NOMO-1 treated with dmso at 0.1 percent for 144 hours (cell line): ENCODE measurements around the gene PDE6A.
"Not testable (repeated sequence)": the region's sequence is repeated elsewhere in the genome, so short reads cannot be mapped to it uniquely, and the experiment has no call there.

Experiments used
- DNase-seq: peaks from one replicate; lab custom pipeline; 2025; ENCODE audit not compliant: unreplicated experiment; lab: John Stamatoyannopoulos, UW

Gene PDE6A

GRCh38 chr5:149898811-149899210, 45.8 kb downstream of the PDE6A start:
- DNase-seq = no peak

- no peak for DNase-seq
These were observed 48.9 kb downstream of the PDE6A start for GRCh38 chr5:149895416-149896345.

GRCh38 chr5:149894237-149894636, 50.4 kb downstream of the PDE6A start:
- no peak for DNase-seq

GRCh38 chr5:149893403-149893931, 51.1 kb downstream of the PDE6A start:
- DNase-seq = no peak

- DNase-seq = no peak
These were observed 52.0 kb downstream of the PDE6A start for GRCh38 chr5:149892594-149892993.

- DNase-seq = no peak
These were observed 56.3 kb downstream of the PDE6A start for GRCh38 chr5:149888280-149888679.

- no peak for DNase-seq
These were observed 56.9 kb downstream of the PDE6A start for GRCh38 chr5:149887622-149888183.

GRCh38 chr5:149886692-149887470, 57.7 kb downstream of the PDE6A start:
- DNase-seq = no peak

- DNase-seq = no peak
These were observed 58.5 kb downstream of the PDE6A start for GRCh38 chr5:149886060-149886459.

- DNase-seq = no peak
These were observed 59.1 kb downstream of the PDE6A start for GRCh38 chr5:149885513-149885912.

- no peak for DNase-seq
These were observed 61.0 kb downstream of the PDE6A start for GRCh38 chr5:149883550-149883949.

- not testable (repeated sequence) for DNase-seq
These were observed 62.0 kb downstream of the PDE6A start for GRCh38 chr5:149882633-149883032.

GRCh38 chr5:149881874-149882273, 62.7 kb downstream of the PDE6A start:
- no peak for DNase-seq

GRCh38 chr5:149881069-149881622, 63.4 kb downstream of the PDE6A start:
- DNase-seq = no peak

GRCh38 chr5:149879593-149879992, 65.0 kb downstream of the PDE6A start:
- not testable (repeated sequence) for DNase-seq

- DNase-seq = no peak
These were observed 66.2 kb downstream of the PDE6A start for GRCh38 chr5:149878371-149878770.

- DNase-seq = no peak
These were observed 70.7 kb downstream of the PDE6A start for GRCh38 chr5:149873896-149874295.

GRCh38 chr5:149872351-149873040, 72.1 kb downstream of the PDE6A start:
- DNase-seq = no peak

GRCh38 chr5:149871471-149871870, 73.1 kb downstream of the PDE6A start:
- DNase-seq = no peak

- DNase-seq = no peak
These were observed 73.9 kb downstream of the PDE6A start for GRCh38 chr5:149870697-149871096.

- DNase-seq = no peak
These were observed 74.4 kb downstream of the PDE6A start for GRCh38 chr5:149870232-149870631.
